Upper lobe of right lung (tissue), 1 donor: ENCODE measurements around the gene CAPZB. TPM values are rescaled to one million over a fixed set of nuclear protein-coding genes. Genes with fewer than 3 reads are reported as not detected.
"Not testable (repeated sequence)": the region's sequence is repeated elsewhere in the genome, so short reads cannot be mapped to it uniquely, and the experiment has no call there.

Experiments
- ATAC-seq: fragments of 200-7000 bp; cut with Tn5 transposase; one replicate; pipeline ENCODE4 v1.9.1; 2020; ENCODE audit warnings: mild to moderate bottlenecking, moderate library complexity
- DNase-seq: peaks from one replicate; pipeline ENCODE4 v3.0.0-alpha.2; 2020
- H3K27ac ChIP-seq: fragments of 200-600 bp; one replicate; pipeline ENCODE4 v1.8.0; 2022
- H3K27me3 ChIP-seq: fragments of 200-600 bp; one replicate; pipeline ENCODE4 v1.8.0; 2022; ENCODE audit warnings: mild to moderate bottlenecking
- H3K36me3 ChIP-seq: fragments of 200-600 bp; one replicate; pipeline ENCODE4 v1.8.0; 2022
- H3K4me1 ChIP-seq: fragments of 200-600 bp; one replicate; pipeline ENCODE4 v1.8.0; 2022
- H3K4me3 ChIP-seq: fragments of 200-600 bp; one replicate; pipeline ENCODE4 v1.8.0; 2022; ENCODE audit warnings: mild to moderate bottlenecking
- H3K9me3 ChIP-seq: fragments of 200-600 bp; one replicate; pipeline ENCODE4 v1.8.0; 2022
- intact Hi-C: fragments of 100-400 bp; cut with DNase I; formaldehyde crosslinking; loops from one replicate; pipeline ENCODE4 v1.11.0; 2022
- total RNA-seq: library from RNA; stranded (reverse); fragmentation: NEBNext Ultra II Directional; extraction: Animal tissue kit (Norgen Biotek cat#: 25700); gene quantifications from one replicate; pipeline ENCODE4 v1.2.1, GENCODE V29; 2021
- TF ChIP-seq, protein P1 (sequence below): fragments of 200-600 bp; IDR thresholded peaks from one replicate; pipeline ENCODE4 v1.8.0; 2022; ENCODE audit warnings: antibody characterized with exemption
- donor health status: DM: no; HTN: yes; CAD: no; lungs with severe emphysema.

CAPZB gene
- total RNA-seq, 1 donor from 2014 or later = 237 TPM

DNA sequence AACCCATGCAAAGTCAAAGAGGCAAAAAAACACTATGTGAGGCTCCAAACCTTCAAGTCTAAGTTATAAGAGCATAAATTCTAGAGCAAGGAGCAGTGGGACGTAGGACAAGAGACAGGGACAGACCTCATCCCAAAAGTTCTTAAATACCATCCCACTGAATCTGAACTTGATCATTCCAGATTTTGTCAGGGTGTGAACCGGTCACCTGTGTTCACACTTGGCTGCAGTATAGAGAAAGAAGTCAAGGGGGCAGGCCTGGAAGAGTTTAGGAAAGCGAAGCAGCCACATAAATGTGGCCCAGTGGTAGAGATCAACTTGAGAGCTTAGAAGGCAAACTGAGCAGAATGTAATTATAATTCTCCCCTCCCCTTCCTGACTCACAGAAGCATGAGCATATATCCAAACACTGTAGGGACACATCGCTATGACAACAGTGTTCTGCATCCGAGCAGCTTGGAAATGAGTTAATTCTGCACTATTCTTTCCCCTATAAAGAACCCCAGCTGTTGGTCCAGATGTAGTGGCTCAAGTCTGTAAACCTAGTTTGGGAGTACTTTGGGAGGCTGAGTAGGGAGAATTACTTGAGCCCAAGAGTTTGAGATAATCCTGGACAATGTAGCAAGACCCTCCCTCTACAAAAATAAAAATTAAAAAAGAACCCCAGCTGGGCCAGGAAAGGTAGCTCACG, 176.1 kb downstream of the CAPZB start:
- Histone ChIP-seq H3K4me3 (no peak overlapping the region), H3K9me3 (no peaks in the 10 kb centered on the region), H3K36me3 (peaks cover 43% of the 10 kb centered on the region), H3K27ac (no peak overlapping the region), H3K4me1 (peaks cover 15% of the 10 kb centered on the region), H3K27me3 (no peaks in the 10 kb centered on the region)
- TF ChIP-seq, protein P1, sequence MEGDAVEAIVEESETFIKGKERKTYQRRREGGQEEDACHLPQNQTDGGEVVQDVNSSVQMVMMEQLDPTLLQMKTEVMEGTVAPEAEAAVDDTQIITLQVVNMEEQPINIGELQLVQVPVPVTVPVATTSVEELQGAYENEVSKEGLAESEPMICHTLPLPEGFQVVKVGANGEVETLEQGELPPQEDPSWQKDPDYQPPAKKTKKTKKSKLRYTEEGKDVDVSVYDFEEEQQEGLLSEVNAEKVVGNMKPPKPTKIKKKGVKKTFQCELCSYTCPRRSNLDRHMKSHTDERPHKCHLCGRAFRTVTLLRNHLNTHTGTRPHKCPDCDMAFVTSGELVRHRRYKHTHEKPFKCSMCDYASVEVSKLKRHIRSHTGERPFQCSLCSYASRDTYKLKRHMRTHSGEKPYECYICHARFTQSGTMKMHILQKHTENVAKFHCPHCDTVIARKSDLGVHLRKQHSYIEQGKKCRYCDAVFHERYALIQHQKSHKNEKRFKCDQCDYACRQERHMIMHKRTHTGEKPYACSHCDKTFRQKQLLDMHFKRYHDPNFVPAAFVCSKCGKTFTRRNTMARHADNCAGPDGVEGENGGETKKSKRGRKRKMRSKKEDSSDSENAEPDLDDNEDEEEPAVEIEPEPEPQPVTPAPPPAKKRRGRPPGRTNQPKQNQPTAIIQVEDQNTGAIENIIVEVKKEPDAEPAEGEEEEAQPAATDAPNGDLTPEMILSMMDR = no peak
- no peak for ATAC-seq
- no peak for DNase-seq
- intact Hi-C loops = no loop called here

DNA sequence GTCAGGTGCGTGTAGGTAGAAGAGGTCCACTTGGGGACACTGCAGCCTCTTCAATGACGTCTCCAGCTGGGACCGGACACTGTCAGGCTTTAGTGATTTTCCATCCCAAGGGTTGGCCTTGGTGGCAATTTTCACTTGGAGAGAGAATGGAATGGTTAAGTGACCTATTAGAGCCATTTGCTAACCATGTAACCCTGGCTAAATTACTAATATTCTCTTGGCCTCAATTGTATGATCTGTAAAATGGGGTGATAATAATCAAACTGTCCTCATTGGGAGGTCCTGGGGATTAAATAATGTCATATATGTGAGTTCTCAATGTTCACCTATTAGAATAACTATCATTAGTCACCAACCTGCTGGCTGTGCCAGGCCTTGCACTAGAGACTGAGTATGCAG, 176.8 kb downstream of the CAPZB start:
- TF ChIP-seq, protein P1 = no peak
- intact Hi-C loops = no loop called here

DNA sequence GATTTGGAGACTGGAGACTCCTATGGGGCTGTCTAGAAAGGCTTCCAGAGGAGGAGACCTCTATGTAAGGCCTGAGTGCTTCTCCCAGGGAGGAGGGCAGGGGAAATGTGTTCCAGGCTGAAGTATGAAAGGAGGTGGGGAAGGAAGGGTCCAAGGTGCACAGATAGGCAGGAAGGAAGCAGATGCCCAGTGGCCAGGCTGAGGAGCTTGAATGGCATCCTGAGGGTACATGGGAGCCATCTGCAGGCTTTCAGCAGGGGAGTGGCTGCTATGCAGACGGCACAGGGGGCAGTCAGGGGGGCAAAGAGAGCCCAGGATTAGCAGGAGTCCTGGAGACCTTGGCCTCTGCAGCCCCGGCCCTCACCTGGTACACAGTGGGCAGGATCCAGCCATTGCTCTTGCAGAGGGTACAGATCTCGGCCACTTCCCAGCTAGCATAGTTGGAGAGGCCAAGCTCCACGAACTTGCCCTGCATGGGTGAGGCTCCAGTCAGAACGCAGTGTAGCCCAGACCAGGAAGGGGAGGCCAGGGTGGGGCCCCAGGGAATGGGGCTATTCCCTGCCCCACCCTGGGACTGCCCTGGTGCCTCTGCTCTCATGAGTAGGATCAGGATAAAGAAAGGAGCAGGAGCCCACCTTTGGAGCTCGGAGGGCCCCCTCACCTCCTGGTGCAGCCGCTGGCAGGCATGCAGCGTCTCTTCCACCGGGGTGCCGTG, 177.4 kb downstream of the CAPZB start:
- Histone ChIP-seq H3K4me3 (no peak overlapping the region), H3K27me3 (no peaks in the 10 kb centered on the region), H3K9me3 (no peaks in the 10 kb centered on the region), H3K4me1 (peaks cover 10% of the 10 kb centered on the region), H3K27ac (no peak overlapping the region), H3K36me3 (peaks cover 56% of the 10 kb centered on the region)
- ATAC-seq = no peak
- DNase-seq = no peak
- TF ChIP-seq, protein P1 = no peak
- intact Hi-C loops = no loop called here

More for the DNA sequence above, 176.8 kb downstream of the CAPZB start:
- peaks cover 15% of the 10 kb centered on the region for H3K4me1 ChIP-seq
- no peak overlapping the region for H3K27ac ChIP-seq
- peaks cover 50% of the 10 kb centered on the region for H3K36me3 ChIP-seq
- no peak for DNase-seq
- ATAC-seq = no peak
- H3K9me3 ChIP-seq = no peaks in the 10 kb centered on the region
- no peaks in the 10 kb centered on the region for H3K27me3 ChIP-seq
- H3K4me3 ChIP-seq = no peak overlapping the region

DNA sequence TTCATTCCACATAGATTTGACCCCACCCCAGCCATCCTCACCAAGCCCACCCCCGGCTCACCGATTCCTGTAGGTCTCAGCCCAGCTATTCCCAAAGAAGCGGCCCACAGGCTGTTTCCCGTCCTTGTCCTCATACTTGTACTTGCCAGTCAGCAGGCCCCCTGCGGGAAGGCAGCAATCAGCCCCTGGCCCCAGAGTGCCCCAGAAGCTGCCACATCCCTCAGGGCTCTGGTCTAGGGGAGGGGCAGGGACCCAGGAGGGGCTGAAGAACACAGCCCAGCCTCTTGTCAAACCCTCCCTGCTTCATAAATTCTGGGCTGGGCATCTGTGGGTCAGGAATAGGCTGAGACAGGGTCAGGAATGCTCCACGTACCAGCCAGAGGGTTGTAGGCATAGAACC, 178.4 kb downstream of the CAPZB start:
- Histone ChIP-seq H3K4me1 (peaks cover 8% of the 10 kb centered on the region), H3K4me3 (no peak overlapping the region), H3K27me3 (no peaks in the 10 kb centered on the region), H3K36me3 (peaks cover 60% of the 10 kb centered on the region), H3K9me3 (no peaks in the 10 kb centered on the region), H3K27ac (no peak overlapping the region)
- no peak for ATAC-seq
- no peak for DNase-seq
- TF ChIP-seq, protein P1 = no peak
- intact Hi-C loops = no loop called here

DNA sequence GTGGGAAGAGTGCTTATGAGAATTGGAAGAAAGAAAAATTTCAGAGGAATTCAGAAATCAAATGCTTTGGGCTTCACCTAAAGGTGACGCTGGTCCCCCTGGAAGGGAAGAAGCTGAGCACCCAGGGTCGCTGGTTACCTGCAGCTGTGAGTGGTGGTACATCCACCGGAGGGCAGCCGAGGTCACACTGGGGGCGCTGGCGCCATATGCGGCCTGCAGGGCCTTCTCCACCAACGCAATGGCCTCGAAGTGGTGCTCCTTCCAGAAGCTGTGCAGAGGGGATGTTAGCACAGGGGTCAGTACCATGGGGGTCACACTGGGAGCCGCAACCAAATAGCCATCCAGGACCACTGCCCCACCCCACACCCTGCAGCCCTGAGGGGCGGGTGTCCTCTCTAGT, 179.5 kb downstream of the CAPZB start:
- Histone ChIP-seq H3K36me3 (peaks cover 60% of the 10 kb centered on the region), H3K4me1 (peaks cover 4% of the 10 kb centered on the region), H3K4me3 (no peak overlapping the region), H3K27me3 (no peaks in the 10 kb centered on the region), H3K9me3 (no peaks in the 10 kb centered on the region), H3K27ac (no peak overlapping the region)
- DNase-seq (no peak), ATAC-seq (no peak)
- intact Hi-C loops = no loop called here
- TF ChIP-seq, protein P1 = no peak

DNA sequence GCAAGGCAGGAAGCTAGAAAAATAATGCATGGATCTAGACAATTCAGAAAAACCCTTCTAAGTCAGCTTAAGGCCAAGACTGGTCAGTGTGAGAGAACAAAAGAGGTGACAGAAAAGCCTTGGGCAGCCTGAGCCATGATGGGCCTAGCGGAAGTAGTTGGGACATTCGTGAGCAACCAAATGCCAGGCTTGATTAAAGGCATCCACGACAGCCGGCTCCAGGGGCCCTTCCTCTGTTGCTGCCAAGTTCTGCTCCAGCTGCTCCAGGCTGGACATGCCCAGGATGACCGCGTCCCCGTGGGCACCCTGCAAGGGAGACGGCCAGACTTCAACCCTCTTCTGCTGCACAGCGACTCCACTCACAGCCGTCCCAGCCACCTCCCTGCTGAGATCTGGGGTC, 181.3 kb downstream of the CAPZB start:
- H3K9me3 ChIP-seq, H3K27me3 ChIP-seq, DNase-seq, H3K27ac ChIP-seq, H3K4me1 ChIP-seq, H3K4me3 ChIP-seq, intact Hi-C loops, ATAC-seq: not testable (repeated sequence)
- peaks cover 60% of the 10 kb centered on the region for H3K36me3 ChIP-seq
